Measurements from ENCODE around the gene NIM1K.
"Not testable (repeated sequence)": the region's sequence is repeated elsewhere in the genome, so short reads cannot be mapped to it uniquely, and the experiment has no call there.

Gene NIM1K

GRCh38 chr5:43152946-43153345 lies 39.1 kb upstream of the NIM1K start:
- no peak for TF ChIP-seq CTCF (IDR thresholded peaks at IDR 0.05; ENCODE audit: low read depth, low read length)
- H3K4me3 ChIP-seq (ENCODE audit: low read depth, low read length), result no peak overlapping the region

GRCh38 chr5:43154469-43154868 lies 37.6 kb upstream of the NIM1K start:
- no peak for TF ChIP-seq CTCF (IDR thresholded peaks at IDR 0.05; ENCODE audit: low read depth, low read length)
- H3K4me3 ChIP-seq (ENCODE audit: low read depth, low read length), result no peak overlapping the region

- TF ChIP-seq CTCF (IDR thresholded peaks at IDR 0.05; ENCODE audit: low read depth, low read length), result no peak
- H3K4me3 ChIP-seq (ENCODE audit: low read depth, low read length), result no peak overlapping the region
Measured at GRCh38 chr5:43155394-43156096, 36.5 kb upstream of the NIM1K start.

- H3K4me3 ChIP-seq (ENCODE audit: low read depth, low read length), result no peak overlapping the region
- TF ChIP-seq CTCF (IDR thresholded peaks at IDR 0.05; ENCODE audit: low read depth, low read length), result no peak
Measured at GRCh38 chr5:43156388-43156787, 35.6 kb upstream of the NIM1K start.

- TF ChIP-seq CTCF (IDR thresholded peaks at IDR 0.05; ENCODE audit: low read depth, low read length), result no peak
- no peak overlapping the region for H3K4me3 ChIP-seq (ENCODE audit: low read depth, low read length)
Measured at GRCh38 chr5:43157068-43157467, 35.0 kb upstream of the NIM1K start.

- no peak overlapping the region for H3K4me3 ChIP-seq (ENCODE audit: low read depth, low read length)
- no peak for TF ChIP-seq CTCF (IDR thresholded peaks at IDR 0.05; ENCODE audit: low read depth, low read length)
Measured at GRCh38 chr5:43161244-43161643, 30.8 kb upstream of the NIM1K start.

- not testable (repeated sequence) for H3K4me3 ChIP-seq (ENCODE audit: low read depth, low read length)
Measured at GRCh38 chr5:43164801-43165200, 27.2 kb upstream of the NIM1K start.

- no peak for TF ChIP-seq CTCF (IDR thresholded peaks at IDR 0.05; ENCODE audit: low read depth, low read length)
- no peak overlapping the region for H3K4me3 ChIP-seq (ENCODE audit: low read depth, low read length)
Measured at GRCh38 chr5:43165323-43165722, 26.7 kb upstream of the NIM1K start.

All from WI38 (cell line).